ENCODE results near the gene ADAMTS14. TPM values are rescaled to one million over a fixed set of nuclear protein-coding genes. Genes with fewer than 3 reads are reported as not detected.
A peak's percentile ranks its signal among the peaks of the same experiment; 100 is the strongest.

The ADAMTS14 gene
- total and polyA plus RNA-seq, 11 donors, result 0.11 to 3.8 (median 0.37) TPM; not detected in 1

- ATAC-seq (no peak), DNase-seq (no peak)
- TF ChIP-seq, protein P1, sequence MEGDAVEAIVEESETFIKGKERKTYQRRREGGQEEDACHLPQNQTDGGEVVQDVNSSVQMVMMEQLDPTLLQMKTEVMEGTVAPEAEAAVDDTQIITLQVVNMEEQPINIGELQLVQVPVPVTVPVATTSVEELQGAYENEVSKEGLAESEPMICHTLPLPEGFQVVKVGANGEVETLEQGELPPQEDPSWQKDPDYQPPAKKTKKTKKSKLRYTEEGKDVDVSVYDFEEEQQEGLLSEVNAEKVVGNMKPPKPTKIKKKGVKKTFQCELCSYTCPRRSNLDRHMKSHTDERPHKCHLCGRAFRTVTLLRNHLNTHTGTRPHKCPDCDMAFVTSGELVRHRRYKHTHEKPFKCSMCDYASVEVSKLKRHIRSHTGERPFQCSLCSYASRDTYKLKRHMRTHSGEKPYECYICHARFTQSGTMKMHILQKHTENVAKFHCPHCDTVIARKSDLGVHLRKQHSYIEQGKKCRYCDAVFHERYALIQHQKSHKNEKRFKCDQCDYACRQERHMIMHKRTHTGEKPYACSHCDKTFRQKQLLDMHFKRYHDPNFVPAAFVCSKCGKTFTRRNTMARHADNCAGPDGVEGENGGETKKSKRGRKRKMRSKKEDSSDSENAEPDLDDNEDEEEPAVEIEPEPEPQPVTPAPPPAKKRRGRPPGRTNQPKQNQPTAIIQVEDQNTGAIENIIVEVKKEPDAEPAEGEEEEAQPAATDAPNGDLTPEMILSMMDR (IDR thresholded peaks at IDR 0.05), result no peak
- TF ChIP-seq POLR2A (IDR thresholded peaks at IDR 0.05), result no peak
- no peaks in the 10 kb centered on the region for H3K27me3 ChIP-seq
- no peak overlapping the region for H3K27ac ChIP-seq
- no peaks in the 10 kb centered on the region for H3K36me3 ChIP-seq
- 93 to 99% (median 96%) methylated on average over 3 of the region's 3 CpGs for whole genome bisulfite sequencing, 4 donors
- intact Hi-C loops (cut with DNase I), result no loop called here
- no peaks in the 10 kb centered on the region for H3K9me3 ChIP-seq
- H3K4me3 ChIP-seq, result no peak overlapping the region
- peaks cover 0 to 6% (median 0%) of the 10 kb centered on the region in 12 donors for H3K4me1 ChIP-seq
These were observed 12.1 kb downstream of the ADAMTS14 start for GRCh38 chr10:70684374-70684773.

GRCh38 chr10:70684839-70685454, 12.6 kb downstream of the ADAMTS14 start:
- TF ChIP-seq, protein P1 (IDR thresholded peaks at IDR 0.05), result no peak
- TF ChIP-seq POLR2A (IDR thresholded peaks at IDR 0.05), result no peak
- peak in 1 of 5 donors; percentile 40 for DNase-seq
- WGBS, 4 donors, result 93 to 98% (median 96%) methylated on average over 4 of the region's 4 CpGs
- Histone ChIP-seq H3K27me3 (no peaks in the 10 kb centered on the region), H3K36me3 (no peaks in the 10 kb centered on the region), H3K27ac (no peak overlapping the region), H3K9me3 (no peaks in the 10 kb centered on the region), H3K4me1 (peaks cover 0 to 6% (median 0%) of the 10 kb centered on the region in 12 donors), H3K4me3 (no peak overlapping the region)
- intact Hi-C loops (cut with DNase I), result no loop called here
- ATAC-seq, result no peak

DNA sequence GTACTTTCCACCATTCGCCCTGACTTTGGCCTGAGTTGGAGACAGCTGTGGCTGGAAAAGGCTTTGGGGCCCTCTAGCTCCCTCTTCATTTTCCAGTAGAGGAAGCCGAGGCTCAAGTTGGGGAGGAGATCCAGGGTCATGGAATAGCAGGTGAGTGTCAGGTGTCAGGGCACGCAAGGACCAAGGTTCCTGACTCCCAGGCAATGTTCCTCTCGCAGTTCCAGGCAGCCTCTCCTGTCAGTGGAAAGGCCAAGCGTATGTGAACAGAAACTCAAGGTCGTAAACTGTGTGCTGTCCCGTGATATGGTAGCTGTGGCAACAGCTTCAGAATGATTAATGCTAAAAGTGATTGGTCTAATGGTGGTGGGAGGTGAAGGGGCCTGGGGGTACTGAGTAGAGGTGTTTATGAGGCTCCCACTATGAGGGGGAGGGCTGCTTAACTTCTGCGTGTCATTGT, 13.2 kb downstream of the ADAMTS14 start:
- Histone ChIP-seq H3K9me3 (no peaks in the 10 kb centered on the region), H3K27me3 (no peaks in the 10 kb centered on the region), H3K4me3 (no peak overlapping the region), H3K36me3 (no peaks in the 10 kb centered on the region), H3K4me1 (peaks cover 0 to 8% (median 0%) of the 10 kb centered on the region in 12 donors), H3K27ac (no peak overlapping the region)
- intact Hi-C loops (cut with DNase I), result no loop called here
- ATAC-seq, result peak in 1 of 4 donors; percentile 24
- 77 to 98% (median 93%) methylated on average over 6 to 8 of the region's 8 CpGs for WGBS, 4 donors
- no peak for TF ChIP-seq POLR2A (IDR thresholded peaks at IDR 0.05)
- TF ChIP-seq, protein P1 (IDR thresholded peaks at IDR 0.05), result no peak
- DNase-seq, result peak in 1 of 5 donors; percentile 12

- H3K4me1 ChIP-seq, result peaks cover 0 to 13% (median 0%) of the 10 kb centered on the region in 12 donors
- no peak overlapping the region for H3K27ac ChIP-seq
- intact Hi-C loops (cut with DNase I), result no loop called here
- ATAC-seq (no peak), DNase-seq (peak in 1 of 5 donors; percentile 14)
- no peaks in the 10 kb centered on the region for H3K36me3 ChIP-seq
- 0 to 95% (median 92%) methylated on average over 1 to 8 of the region's 9 CpGs for WGBS, 4 donors
- H3K9me3 ChIP-seq, result no peaks in the 10 kb centered on the region
- no peaks in the 10 kb centered on the region for H3K27me3 ChIP-seq
- TF ChIP-seq, protein P1 (IDR thresholded peaks at IDR 0.05), result no peak
- no peak for TF ChIP-seq POLR2A (IDR thresholded peaks at IDR 0.05)
- H3K4me3 ChIP-seq, result no peak overlapping the region
These were observed 16.5 kb downstream of the ADAMTS14 start for GRCh38 chr10:70688828-70689227.
